Stimulated activated CD4-positive, alpha-beta T cell treated with anti-CD3 and anti-CD28 coated beads, TNF-alpha, amount 100 ng/mL, for 48 hours (primary cell): Measurements from ENCODE around the gene DPF3.

Source experiments
- DNase-seq, 3 donors: peaks; one replicate each; pipeline ENCODE4 v3.0.0-alpha.2; 2020; ENCODE audit warnings: low read depth in 3 of 3

The DPF3 gene

DNA sequence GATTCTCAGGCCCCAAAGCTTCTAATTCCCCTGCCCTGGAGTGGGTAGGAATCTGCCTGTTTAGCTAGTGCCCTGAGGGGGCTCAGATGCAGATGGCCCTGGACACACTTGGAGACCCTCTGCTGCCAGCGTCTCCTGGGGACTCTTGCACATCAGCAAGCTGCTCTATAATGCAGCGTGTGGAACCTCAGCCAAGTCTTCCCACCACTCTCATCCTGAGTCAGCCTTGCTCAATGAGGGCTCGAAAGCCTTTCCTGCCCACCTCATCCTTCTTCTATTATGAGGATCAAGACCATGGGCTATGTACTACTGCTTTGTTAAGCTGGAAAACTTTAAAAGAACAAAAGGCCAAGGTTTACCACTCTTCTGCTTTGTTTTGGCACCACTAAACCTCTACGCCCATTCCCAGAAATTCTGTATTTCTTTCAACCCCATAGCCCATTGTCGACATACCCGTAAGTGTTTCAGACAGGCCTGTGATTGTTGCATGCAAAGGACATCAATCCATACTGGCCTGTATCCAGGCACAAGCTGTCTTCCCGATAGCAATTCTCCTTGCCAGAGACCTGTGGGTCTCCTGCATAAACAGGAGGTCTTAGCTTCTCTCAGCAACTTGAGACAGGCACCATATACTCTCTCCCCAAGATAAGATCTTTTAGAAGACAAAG lies 246.9 kb downstream of the DPF3 start:
- no peak for DNase-seq

- no peak for DNase-seq
Observed at GRCh38 chr14:72645706-72646105, 248.2 kb downstream of the DPF3 start.

DNA sequence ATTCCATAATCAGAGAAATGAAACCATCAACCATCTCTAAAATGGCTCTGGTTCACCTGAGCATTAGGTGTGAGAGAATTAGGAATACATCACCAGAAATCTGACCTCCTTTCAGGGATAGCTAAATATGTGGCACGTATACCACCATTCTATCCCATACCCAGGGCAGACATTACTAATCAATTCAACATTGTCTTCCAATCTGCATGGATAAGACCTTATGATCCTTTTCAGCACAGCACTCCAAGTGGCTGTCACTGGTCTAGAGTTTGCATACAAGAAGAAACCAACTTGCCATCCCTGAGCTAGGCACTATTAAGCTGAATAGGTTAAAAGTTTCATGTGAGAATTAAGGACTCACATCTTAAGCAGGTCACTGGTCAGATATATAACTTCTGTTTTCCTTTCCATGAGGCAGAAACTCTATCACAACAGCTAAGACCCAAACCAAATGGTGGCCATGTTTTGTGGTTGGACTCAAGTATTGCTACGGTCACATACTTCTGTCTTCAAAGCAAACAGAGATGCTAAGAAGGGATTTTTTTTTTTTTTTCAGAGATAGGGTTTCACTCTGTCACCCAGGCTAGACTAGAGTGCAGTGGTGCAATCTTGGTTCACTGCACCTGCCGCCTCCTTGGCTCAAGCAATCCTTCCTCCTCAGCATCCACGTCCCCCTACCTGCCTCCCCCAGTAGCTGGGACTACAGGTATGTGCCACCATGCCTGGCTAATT lies 249.0 kb downstream of the DPF3 start:
- DNase-seq, result no peak

DNA sequence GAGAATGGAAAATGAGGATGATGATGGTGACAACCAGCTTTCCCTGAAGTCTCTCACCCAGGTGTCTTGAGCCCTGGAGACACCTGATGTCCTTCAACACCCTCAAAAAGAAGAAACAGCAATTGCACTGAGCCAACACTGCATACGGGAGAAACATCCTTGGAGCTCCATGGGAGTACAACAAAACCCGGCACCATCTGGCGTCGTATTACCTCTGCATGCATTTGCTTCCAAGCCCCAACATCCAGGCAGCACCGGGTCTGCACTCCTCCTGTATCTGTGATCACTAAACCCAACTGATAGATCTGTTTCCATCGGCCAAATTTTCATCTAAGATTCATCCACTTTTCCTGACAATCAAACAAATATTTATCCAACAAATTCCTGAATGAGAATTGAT lies 249.9 kb downstream of the DPF3 start:
- no peak for DNase-seq

- DNase-seq, result no peak
Observed at GRCh38 chr14:72643317-72643801, 250.5 kb downstream of the DPF3 start.

DNA sequence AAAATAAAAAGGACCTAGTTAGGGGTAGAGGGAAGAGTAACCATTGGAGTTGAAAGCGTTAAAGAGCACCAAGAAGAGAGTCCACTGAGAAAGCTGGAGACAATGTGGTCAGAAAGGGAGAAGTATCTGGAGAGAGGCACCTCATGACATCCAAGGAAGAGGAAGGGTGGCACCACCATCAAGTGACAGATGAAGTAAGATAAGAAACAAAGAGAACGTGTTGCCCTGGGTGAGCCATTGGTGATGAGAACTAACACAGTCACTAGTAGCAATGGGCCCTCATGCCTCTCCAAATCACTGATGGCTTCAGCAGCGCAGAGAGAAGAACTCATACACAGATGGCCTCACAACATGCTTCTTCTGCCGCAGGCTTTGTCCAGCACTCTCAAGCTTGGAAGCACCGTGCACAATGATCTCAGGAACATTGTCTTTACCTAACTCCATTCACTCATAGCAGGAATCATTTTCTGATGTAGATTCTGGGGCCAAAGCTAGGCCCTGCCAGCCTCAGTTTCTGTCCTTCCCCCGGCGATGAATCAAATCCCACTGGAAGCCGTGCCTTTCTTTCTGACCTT lies 252.9 kb downstream of the DPF3 start:
- DNase-seq, result no peak

GRCh38 chr14:72638021-72638420 lies 255.9 kb downstream of the DPF3 start:
- no peak for DNase-seq

DNA sequence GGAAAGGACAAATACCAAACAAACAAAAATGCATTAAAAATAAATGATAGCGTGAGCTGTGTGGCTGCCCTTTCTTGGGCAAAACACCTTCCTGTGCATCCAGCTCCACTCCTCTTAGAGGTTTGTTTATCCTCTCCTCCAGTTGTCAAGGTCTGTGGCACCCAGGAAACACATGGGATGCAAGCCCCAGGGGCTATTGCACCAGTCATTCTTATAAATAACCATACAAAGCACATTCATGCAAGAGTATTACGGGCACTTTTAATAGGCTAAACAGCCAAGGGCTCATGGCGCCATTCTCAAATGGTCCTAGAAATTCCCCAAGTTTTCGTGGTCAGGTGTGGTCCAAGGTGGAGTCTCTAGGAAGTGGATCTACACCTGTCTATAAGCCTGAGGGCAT lies 257.0 kb downstream of the DPF3 start:
- no peak for DNase-seq

- no peak for DNase-seq
Observed at GRCh38 chr14:72636094-72636493, 257.8 kb downstream of the DPF3 start.

DNA sequence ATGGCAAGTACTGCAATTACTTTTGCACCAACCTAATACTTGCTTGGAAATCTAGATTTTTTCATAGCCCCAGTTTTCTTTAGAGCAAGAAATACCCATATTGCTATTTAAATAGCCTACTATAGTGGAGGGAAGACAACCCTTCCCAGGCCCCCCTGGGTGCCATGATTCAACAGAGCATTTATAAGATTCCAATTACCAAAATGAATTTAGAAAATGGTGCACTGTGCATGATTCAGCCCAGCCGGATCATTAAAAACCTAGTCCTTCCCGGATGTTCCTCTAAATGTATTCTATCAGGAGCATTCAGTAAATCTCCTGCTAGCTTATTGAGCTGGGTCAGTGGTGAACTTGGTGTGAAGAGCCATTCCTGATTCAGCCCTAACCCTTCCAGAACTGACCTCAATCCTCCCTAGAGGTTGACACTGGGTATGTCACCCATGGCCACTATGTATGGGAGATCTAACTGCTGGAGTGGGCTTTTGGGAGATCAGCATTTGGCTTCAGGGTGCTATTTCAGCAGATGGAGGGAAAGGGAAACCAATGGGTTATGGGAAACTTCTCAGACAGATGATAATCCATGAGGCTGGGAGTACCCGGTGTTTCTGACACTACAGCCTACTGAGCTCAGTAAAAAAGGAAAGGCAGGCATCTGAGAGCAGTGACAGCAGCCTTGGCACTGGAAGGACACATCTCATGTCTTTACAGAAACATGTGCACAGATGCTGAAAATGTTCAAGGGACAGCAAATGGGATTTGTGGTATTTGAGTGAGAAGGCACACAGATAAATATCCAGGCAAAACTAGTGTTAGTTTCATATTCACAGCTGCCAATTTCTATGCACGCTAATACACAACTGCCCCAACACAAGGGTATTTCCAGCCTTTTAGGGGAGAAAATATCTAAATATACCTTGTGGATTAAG lies 258.9 kb downstream of the DPF3 start:
- no peak for DNase-seq

DNA sequence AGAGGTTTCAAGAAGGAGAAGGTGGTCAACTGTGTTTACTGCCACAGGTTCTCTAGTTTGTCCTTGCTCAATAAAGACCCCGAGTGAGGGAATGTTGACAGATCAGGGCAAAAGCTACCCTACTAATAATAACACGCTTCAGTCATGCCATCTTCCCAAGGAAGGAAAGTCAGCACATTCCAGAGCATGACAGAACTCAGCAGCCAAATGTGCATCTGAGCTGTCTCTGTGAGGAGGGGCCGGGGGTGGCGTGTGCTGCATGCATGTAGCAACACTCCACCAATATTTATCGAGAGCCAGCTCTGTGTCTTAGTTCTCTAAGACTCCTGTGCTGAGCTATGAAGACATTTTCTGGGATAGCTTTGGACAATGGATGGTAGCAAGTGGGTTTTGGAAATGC lies 260.4 kb downstream of the DPF3 start:
- DNase-seq, result no peak

GRCh38 chr14:72632727-72633126 lies 261.2 kb downstream of the DPF3 start:
- no peak for DNase-seq

GRCh38 chr14:72631401-72631800 lies 262.5 kb downstream of the DPF3 start:
- DNase-seq, result no peak

DNA sequence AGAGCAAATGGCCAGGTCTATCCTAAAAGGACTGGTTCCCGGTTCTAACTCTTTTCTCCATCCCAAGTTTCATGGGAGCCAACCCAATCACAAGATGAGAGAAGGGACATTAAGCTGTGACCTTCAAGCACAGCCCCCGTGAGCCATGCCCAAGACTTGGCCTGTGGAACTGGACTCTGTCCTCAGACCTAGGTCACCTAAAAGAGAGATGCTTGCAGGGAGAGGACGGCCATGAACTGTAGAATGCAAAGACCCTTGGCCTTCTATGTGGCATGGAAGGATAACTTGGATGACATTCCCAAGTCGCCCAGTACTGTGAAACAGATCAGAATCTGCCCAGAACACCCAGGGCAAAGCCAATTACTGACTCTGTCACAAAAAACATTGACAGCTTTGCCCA lies 263.5 kb downstream of the DPF3 start:
- DNase-seq, result no peak

DNA sequence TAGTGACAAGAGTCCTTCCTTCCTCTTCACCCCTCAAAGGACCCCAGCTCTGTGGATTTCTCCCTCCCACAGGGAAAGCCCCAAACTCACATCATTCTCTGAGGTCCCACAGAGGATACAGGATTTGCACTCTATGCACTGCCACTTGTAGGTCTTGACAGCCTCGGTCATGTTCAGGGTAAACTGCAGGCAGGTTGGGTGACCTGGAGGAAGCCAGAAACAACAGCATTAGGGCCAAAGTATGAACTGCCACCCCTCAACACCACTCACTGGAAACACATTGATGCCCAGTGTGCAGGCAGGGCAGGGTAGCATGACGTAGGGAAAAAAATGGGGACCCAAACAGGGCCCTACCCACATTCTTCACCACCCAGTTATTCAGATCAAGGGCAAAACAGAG lies 264.4 kb downstream of the DPF3 start:
- DNase-seq, result no peak

DNA sequence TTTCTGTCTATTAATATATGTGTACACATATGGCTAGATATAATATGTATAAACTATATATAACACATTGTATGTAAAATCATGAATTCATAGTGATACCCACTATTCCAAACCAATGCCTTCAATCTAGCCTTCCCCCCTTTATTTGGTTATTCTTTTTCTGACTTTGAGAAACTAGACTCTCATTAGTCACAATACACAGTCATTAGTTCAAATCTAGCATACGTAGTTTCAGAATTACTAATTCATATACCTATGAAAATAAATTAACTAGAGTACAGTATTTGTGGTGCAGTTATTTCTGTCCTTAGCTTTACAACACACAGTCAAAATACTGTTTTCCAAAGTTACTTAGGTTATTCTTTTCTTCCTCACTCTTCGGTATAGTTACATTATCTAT lies 268.2 kb downstream of the DPF3 start:
- no peak for DNase-seq

- DNase-seq, result no peak
Observed at GRCh38 chr14:72621387-72622065, 272.4 kb downstream of the DPF3 start.

GRCh38 chr14:72619881-72620280 lies 274.0 kb downstream of the DPF3 start:
- no peak for DNase-seq

DNA sequence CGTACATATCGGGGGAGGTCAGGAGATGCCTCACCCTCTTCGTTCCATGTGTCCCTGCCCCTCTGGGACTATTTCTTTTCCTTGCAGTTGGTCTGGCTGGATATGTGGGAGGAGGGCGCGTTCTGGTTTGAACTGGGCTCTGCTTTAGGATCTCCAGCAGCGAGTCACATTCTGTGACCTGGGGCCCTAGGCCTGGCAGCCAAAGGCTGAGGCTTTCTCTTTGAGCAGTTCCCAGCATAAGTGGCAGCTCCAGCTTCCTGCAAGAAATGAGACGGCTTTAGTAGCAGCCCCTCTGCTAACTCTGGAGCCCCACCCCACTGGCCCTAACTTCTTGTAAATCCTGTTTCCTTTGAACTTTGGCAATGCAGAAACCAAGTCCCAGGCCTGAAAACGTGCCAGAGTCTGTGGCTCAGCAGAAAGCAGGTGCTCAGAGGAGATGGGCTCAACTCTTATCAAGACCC lies 274.8 kb downstream of the DPF3 start:
- DNase-seq, result no peak

GRCh38 chr14:72618424-72618823 lies 275.5 kb downstream of the DPF3 start:
- DNase-seq, result no peak

DNA sequence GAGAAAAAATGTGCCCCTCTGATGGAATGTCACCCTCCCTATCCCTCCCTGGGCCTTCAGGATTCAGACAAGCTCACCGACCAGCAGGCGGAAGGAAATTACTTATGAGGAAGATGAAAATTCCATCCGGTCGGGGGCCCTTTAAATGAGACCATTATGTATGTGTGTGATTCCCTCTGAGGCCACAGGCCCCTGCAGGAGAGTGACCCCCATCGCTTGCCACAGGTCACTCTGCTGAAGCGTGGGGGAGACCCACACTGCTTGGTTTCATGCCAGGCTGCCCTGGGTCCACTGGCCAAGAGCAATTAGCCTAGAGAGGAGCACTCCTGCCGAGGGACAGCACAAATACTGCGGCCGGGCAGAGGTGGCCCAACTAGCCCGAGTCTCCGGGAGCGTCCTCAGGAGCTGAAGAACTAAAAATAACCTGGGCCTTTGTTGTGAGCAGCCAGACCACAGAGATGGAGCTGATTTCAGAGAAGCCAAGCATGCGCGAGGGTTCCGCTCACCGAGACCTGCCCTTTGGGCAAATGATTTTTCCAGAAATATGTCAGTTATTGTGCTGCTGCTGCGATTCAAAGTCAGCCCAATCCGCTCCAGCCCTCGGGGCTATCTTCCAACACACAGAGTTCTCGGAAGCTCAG lies 276.4 kb downstream of the DPF3 start:
- DNase-seq, result no peak
